ENCODE measurements around the gene DPM1.
"Not testable (repeated sequence)": the region's sequence is repeated elsewhere in the genome, so short reads cannot be mapped to it uniquely, and the experiment has no call there.

Gene DPM1

GRCh38 chr20:50978533-50978932 lies 20.2 kb upstream of the DPM1 start:
- not testable (repeated sequence) for DNase-seq

DNA sequence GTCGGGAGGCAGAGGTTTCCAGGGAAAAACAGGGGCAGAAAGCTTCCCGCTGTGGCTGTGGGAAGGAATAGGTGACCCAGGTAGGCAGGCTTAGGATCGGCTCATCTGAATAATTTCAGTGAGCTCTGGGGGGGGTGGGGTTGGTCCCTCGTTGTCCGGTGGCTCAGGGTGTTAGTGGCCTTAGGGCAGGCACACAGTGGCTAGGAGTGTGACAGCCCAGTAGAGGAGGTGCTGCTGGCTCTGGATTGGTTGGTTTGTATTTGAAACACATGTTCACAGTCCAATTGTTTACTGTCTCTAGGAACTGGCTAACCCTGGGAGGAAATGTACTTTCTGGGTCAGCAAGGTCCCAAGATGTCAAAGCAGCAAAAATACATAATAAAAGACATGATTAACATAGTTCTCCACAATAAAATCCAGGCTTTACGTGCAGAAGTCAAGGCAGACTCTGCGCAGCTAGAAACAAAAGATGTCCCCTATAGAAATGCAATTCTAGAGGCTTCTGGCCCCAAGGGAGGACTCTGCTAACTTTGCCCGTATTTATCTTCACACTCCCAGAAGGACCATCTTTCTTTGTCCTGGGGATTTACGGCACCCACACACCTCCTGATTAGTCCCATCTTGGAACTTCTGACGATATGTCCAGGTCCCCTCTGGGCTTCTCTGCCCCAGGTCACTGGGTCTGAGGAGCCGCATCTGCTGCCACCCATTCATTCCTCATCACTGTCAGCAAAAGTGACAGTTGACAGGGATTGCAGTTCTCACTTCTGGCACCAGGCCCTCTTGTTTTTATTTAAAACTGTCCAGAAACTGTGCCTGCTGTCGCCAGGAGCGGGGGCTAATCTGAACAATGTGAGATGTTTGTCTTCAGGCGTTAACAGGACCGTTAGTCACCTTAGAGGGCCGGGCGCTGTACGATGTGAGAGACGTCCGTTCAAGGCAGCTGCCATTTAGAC lies 19.0 kb upstream of the DPM1 start:
- peak; percentile 26 for DNase-seq

DNA sequence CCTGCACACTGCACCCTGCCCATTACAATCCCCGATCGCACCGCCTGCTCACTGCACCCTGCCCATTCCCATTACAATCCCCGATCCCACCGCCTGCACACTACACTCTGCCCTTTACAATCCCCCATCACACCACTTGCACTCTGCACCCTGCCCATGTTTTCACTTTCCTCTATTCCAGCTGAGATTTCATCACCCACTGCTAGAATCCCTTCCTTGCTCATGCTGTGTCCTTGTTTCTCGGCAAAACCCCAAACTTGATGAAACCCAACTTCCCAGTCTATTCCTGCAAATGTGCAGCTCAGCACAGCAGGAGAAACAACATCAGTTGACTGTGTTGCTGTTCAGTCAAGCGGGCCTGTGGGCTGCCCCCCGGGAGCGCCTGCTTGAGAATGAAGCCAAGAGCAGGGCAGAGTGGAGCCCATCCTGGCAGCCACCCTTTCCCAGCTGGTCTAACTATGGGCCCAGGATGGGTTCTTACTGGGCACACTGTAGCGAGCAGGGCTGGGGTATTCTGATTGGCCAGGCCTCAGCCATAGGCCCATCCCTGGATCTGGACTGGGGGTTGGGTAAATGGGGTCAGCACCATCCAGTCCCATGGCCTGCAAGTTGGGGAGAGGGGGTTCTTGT lies 17.5 kb upstream of the DPM1 start:
- DNase-seq = no peak

- no peak for DNase-seq
These were observed 11.6 kb upstream of the DPM1 start for GRCh38 chr20:50969912-50970311.

DNA sequence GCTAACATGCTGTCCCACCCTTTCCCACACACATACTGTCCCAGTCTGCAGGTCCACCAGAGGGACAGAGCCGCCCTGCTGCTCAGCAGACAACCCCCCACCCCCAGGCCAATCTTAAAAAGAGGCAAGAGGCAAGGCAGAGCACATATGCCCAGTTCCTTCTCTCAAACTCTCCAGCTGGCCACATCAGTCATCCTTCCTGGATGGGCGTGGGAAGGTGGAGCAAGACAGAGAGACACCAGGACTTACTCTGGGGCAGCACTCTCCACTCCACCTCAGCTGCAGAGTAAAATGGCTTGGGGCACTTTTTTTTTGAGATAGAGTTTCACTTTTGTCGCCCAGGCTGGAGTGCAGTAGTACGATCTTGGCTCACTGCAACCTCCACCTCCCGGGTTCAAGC lies 11.1 kb upstream of the DPM1 start:
- no peak for DNase-seq

GRCh38 chr20:50968289-50968688 lies 10.0 kb upstream of the DPM1 start:
- no peak for DNase-seq

DNA sequence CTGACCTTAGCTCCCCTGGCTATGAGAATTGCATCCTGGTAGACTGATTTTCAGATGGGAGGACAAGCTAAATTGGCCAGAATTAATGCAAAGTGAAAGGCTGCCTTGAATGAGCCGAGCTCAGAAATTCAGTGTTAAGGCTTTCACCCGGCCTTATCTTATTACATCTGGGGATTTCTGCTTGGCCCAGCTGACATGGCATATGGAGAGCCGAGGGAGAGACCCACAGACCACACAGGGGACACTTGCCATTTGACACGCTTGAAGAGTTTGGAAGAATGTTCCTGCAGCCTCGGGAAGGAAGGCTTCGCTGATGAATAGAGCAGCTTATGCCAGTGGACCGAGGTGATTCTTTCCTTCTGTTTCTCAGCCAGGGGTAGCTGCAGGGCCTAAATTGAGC lies 9.3 kb upstream of the DPM1 start:
- DNase-seq = no peak

DNA sequence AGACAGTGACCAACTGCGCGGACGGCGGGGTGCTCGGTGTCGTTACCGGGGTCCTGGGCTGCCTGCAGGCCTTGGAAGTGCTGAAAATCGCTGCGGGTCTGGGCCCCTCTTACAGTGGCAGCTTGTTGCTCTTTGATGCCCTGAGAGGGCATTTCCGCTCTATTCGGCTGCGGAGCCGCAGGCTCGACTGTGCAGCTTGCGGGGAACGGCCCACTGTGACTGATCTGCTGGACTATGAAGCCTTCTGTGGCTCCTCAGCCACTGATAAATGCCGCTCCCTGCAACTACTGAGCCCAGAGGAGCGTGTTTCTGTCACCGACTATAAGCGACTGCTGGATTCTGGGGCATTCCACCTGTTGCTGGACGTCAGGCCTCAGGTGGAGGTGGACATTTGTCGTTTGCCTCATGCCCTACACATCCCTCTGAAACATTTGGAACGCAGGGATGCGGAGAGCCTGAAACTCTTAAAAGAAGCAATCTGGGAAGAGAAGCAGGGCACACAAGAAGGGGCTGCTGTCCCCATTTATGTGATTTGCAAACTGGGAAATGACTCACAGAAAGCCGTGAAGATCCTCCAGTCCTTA lies 1.3 kb upstream of the DPM1 start:
- no peak for DNase-seq

GRCh38 chr20:50958615-50959542 lies 547 bp upstream of the DPM1 start, which contains the start of gene MOCS3:
MOCS3 (plus strand) TSS chr20:50958818; CDS start chr20:50958843, 25 bp downstream.
- DNase-seq = peak; percentile 94

DNA sequence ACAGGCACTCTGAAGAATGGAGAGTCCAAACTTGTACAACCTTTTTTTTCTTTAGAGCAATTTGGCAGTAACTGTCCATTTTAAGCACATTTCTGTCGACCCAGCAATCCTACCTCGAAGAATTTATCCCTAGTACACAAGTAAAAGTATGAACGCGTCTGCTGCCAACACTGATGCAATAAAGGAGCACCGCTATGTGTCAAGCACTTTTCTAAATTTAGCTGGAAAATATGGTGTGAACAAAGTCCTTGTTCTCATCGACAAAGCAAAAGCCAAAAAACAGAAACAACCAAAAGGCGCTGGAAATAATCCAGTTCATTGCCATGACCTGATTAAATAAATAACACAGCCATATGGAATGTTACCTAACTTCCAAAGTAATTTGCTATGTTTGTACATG lies 1.1 kb downstream of the DPM1 start:
- DNase-seq = peak; percentile 8

- DNase-seq = no peak
These were observed 4.5 kb downstream of the DPM1 start for GRCh38 chr20:50953821-50954220.

- no peak for DNase-seq
These were observed 5.1 kb downstream of the DPM1 start for GRCh38 chr20:50953196-50953595.

DNA sequence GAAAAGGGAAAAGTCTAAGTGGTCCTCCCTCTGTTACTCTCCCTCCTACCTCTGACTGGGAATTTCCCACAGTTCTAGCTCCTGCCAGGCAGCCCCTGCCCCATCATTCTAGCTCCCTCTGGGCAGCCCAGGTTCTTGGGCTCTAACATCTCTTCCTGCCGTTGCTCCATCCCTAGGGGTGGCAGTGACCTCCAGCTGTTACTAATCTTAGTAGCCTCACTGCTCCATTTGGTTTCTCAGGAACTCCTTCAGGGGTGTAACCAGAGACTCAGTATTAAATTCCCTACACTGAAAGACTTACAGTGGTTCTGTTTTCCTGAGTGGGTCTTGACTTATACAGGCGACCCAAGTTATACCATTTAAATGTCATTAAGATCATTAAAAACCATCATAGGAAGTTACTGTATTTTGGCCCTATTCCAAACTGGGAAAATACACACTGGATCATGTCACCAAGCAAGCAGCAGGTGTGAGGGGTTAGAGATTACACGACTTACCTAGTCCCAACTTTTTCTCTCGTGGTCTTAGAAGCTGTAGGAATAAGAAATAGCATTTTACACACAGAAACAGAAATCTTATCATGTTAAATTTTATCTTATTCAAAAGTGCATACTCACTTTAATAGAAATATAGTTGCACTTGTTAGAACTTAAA lies 10.1 kb downstream of the DPM1 start:
- no peak for DNase-seq

DNA sequence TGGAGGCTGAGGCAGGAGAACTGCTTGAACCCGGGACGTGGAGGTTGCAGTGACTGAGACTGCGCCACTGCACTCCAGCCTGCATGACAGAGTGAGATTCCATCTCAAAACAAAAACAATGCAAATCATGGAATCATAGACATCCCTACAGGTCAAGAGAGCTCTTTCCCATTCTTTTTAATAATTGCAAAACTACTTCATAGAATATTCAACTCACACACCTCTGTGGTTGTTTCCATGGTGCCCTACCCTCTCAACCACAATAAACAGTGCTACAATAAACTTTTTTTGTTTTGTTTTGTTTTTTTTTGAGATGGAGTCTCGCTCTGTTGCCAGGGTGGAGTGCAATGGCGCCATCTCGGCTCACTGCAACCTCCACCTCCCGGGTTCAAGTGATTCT lies 15.3 kb downstream of the DPM1 start:
- DNase-seq = no peak

DNA sequence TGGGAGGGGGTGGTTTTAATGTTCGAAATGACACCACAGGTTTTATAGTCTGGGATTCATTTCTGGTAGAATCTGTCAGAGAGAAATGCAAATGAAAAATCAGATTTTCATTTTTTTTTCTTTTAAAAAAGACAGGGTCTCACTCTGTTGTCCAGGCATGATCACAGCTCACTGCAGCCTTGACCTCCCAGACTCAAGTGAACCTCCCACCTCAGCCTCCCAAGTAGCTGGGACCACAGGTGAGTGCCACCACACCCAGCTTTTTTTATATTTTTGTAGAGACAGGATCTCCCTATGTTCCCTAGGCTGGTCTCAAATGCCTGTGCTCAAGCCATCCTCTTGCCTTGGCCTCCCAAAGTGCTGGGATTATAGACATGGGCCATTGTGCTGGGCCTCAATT lies 24.7 kb downstream of the DPM1 start:
- DNase-seq = no peak

GRCh38 chr20:50932691-50933280 lies 25.5 kb downstream of the DPM1 start:
- DNase-seq = no peak

GRCh38 chr20:50932016-50932485 lies 26.3 kb downstream of the DPM1 start:
- no peak for DNase-seq

GRCh38 chr20:50931306-50932015 lies 26.9 kb downstream of the DPM1 start, which contains the start of gene ADNP:
ADNP (minus strand) TSS chr20:50931437; CDS start chr20:50903996, 27,441 bp downstream.
- DNase-seq = peak; percentile 95

DNA sequence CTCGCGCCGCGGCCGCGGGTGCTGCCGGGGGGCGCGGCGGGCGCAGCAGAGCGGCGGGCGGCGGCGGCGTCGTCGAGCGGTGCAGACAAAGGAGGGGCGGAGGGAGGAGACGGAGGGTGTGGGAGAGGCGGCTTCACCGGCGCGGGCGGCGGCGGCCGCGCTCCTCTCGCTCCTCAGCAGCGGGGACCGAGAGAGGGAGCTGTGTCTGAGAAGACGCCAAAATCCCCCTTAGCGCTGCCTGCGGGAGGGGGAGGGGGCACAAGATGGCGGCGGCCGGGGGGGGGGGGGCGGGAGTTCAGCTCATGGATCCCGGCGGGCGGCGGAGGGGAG lies 27.4 kb downstream of the DPM1 start:
- no peak for DNase-seq

GRCh38 chr20:50930139-50930975 lies 28.0 kb downstream of the DPM1 start:
- DNase-seq = peak; percentile 29
